HG03565 (cell line): Measurements from ENCODE around the gene TNRC6C.

Experiments
- ATAC-seq: cut with Tn5 transposase; IDR thresholded peaks from one replicate; pipeline ENCODE4 v1.9.1; 2021; ENCODE audit warnings: mild to moderate bottlenecking, moderate library complexity; ENCODE audit not compliant: unreplicated experiment

Gene TNRC6C

GRCh38 chr17:78148286-78149016, 189.9 kb downstream of the TNRC6C start:
- ATAC-seq = no peak

- ATAC-seq = no peak
Measured at GRCh38 chr17:78151514-78152008, 193.1 kb downstream of the TNRC6C start.

GRCh38 chr17:78154903-78155811, 196.7 kb downstream of the TNRC6C start:
- ATAC-seq = peak; percentile 67
